K562 (cell line): ENCODE data around the gene CCDC106. TPM values are rescaled to one million over a fixed set of nuclear protein-coding genes. Genes with fewer than 3 reads are reported as not detected.

ENCODE experiments used
- ATAC-seq: fragments of 200-7000 bp; cut with Tn5 transposase; 3 replicates; pipeline ENCODE4 v1.9.1; 2020; ENCODE audit warnings: moderate library complexity
- BruUV-seq: library from RNA; stranded (reverse); fragments of 400-500 nt; replicated peaks from 2 replicates; lab custom pipeline; 2021; lab: Mats Ljungman, UMichigan
- CTCF ChIA-PET: fragments of 300-600 bp; formaldehyde crosslinking; extraction: SDS; loops from one replicate; lab custom pipeline; 2021; ENCODE audit warnings: low intra/inter-chr PET ratio; lab: Yijun Ruan, JAX
- POLR2A ChIA-PET: fragments of 300-600, 350-650 bp; sonication (Branson Sonifier 250); formaldehyde crosslinking; extraction: SDS; loops from one replicate; lab custom pipeline; 2021; ENCODE audit warnings: antibody characterized with exemption, inconsistent platforms; lab: Yijun Ruan, JAX
- DNase-seq, 4 experiments: peaks; one replicate each; pipeline versions ENCODE4 v3.0.0 to v3.0.0-alpha.2; 2011 to 2018; ENCODE audit warnings: low spot score in 3 of 4, mixed read lengths in 3 of 4; ENCODE audit errors: extremely low read depth in 1 of 4
- FAIRE-seq: peaks from 2 replicates; lab custom pipeline; 2011; peaks lifted over from hg19 to GRCh38; lab: Jason Lieb, UNC
- H2AFZ ChIP-seq: 2 replicates; pipeline ENCODE4 v1.6.0; 2011; ENCODE audit warnings: low read depth, low read length, control low read depth, inconsistent platforms
- H3K27ac ChIP-seq: fragments of 200-600 bp; 3 replicates; pipeline ENCODE4 v1.8.0; 2011; ENCODE audit warnings: low read depth, mild to moderate bottlenecking, control low read depth, inconsistent platforms, low read length, moderate library complexity, mixed read lengths; ENCODE audit errors: extremely low read depth
- H3K27me3 ChIP-seq, 2 experiments: fragments of 300-600 bp in 1 of 2; 2 replicates in 1 of 2; 3 replicates in 1 of 2; pipeline versions ENCODE4 v1.6.0 to v1.8.0; 2011; ENCODE audit warnings: inconsistent platforms in 2 of 2, low read length in 2 of 2, mild to moderate bottlenecking in 1 of 2, mixed read lengths in 1 of 2, moderate library complexity in 1 of 2; ENCODE audit not compliant: control insufficient read depth in 2 of 2, insufficient read depth in 2 of 2
- H3K36me3 ChIP-seq: fragments of 300-600 bp; 3 replicates; pipeline ENCODE4 v1.8.0; 2011; ENCODE audit warnings: mild to moderate bottlenecking, low read length, inconsistent platforms; ENCODE audit not compliant: control insufficient read depth, insufficient read depth
- H3K4me1 ChIP-seq, 2 experiments: fragments of 200-600 bp in 1 of 2; replicated peaks in 1 of 2; 2 replicates in 1 of 2; 3 replicates in 1 of 2; pipeline versions ENCODE4 v1.5.1 to v1.8.0; 2011; ENCODE audit warnings: inconsistent platforms in 2 of 2, low read length in 2 of 2, mild to moderate bottlenecking in 1 of 2, mixed read lengths in 1 of 2, moderate library complexity in 1 of 2; ENCODE audit not compliant: control insufficient read depth in 2 of 2, insufficient read depth in 2 of 2
- H3K4me2 ChIP-seq: 2 replicates; pipeline ENCODE4 v1.6.1; 2011; ENCODE audit warnings: low read length, control low read depth, inconsistent platforms, mixed read lengths; ENCODE audit not compliant: insufficient read depth
- H3K4me3 ChIP-seq: fragments of 200-600 bp; sonication (generic), shearing (Covaris generic); 2 replicates; pipeline ENCODE4 v1.5.1; 2016; ENCODE audit warnings: control low read depth, inconsistent platforms
- H3K79me2 ChIP-seq: fragments of 200-600 bp; 3 replicates; pipeline ENCODE4 v1.8.0; 2011; ENCODE audit warnings: low read length, inconsistent platforms; ENCODE audit not compliant: control insufficient read depth, insufficient read depth
- H3K9ac ChIP-seq, 2 experiments: 2 replicates each; pipeline versions ENCODE4 v1.6.0 to v1.6.1; 2011; ENCODE audit warnings: low read depth in 2 of 2, low read length in 2 of 2, control low read depth in 1 of 2, inconsistent platforms in 1 of 2, mild to moderate bottlenecking in 1 of 2, mixed read lengths in 1 of 2; ENCODE audit not compliant: insufficient read depth in 1 of 2
- H3K9me1 ChIP-seq: one replicate; pipeline ENCODE4 v1.6.0; 2011; ENCODE audit warnings: inconsistent platforms, mild to moderate bottlenecking, low read length, moderate library complexity; ENCODE audit not compliant: control insufficient read depth, insufficient read depth
- H3K9me3 ChIP-seq: replicated peaks from 2 replicates; pipeline ENCODE4 v1.5.1; 2011; ENCODE audit warnings: low read depth, low read length, inconsistent platforms; ENCODE audit not compliant: control insufficient read depth, insufficient read depth
- H4K20me1 ChIP-seq: replicated peaks from 2 replicates; pipeline ENCODE4 v1.6.1; 2011; ENCODE audit warnings: low read length, inconsistent platforms, mixed read lengths; ENCODE audit not compliant: control insufficient read depth, insufficient read depth
- HES1 ChIP-seq: fragments of 450-650 bp; IDR thresholded peaks from 2 replicates; pipeline ENCODE4 v1.6.1; 2016; ENCODE audit warnings: low read depth, mild to moderate bottlenecking, moderate library complexity
- POLR2G ChIP-seq: fragments of 200-400 bp; formaldehyde crosslinking; IDR thresholded peaks from 2 replicates; pipeline ENCODE4 v1.6.1; 2017; ENCODE audit warnings: low read depth, mild to moderate bottlenecking, antibody characterized with exemption, low read length, moderate library complexity
- RBFOX2 ChIP-seq: fragments of 200-400 bp; formaldehyde crosslinking; IDR thresholded peaks from 2 replicates; pipeline ENCODE4 v1.6.1; 2017; ENCODE audit warnings: low read depth, mild to moderate bottlenecking, low read length, moderate library complexity
- WGBS: fragments of 100-300 bp; shearing (Covaris generic); methylation state at CpG from one replicate; pipeline ENCODE4 v1.1.6; 2016; ENCODE audit warnings: low coverage, mixed read lengths; ENCODE audit not compliant: insufficient coverage; ENCODE audit errors: missing lambda C conversion rate; 5-methylcytosine and 5-hydroxymethylcytosine counted together
- in situ Hi-C: fragments of 300-500 bp; cut with MboI; formaldehyde crosslinking; loops from 4 replicates; pipeline ENCODE4 v1.15.0; 2018; ENCODE audit warnings: inconsistent platforms, mixed read lengths
- intact Hi-C: fragments of 100-400 bp; cut with micrococcal nuclease; formaldehyde crosslinking; loops from 2 replicates; pipeline ENCODE4 v1.14.2; 2022
- polyA plus RNA-seq, 8 experiments: library from polyadenylated mRNA; depleted of rRNA in 4 of 8; stranded (reverse) in 5 of 8; unstranded in 3 of 8; fragments of >200 nt; fragmentation: Nextera tagmentation in 2 of 8; fragmentation: Illumina TruSeq in 1 of 8; extraction: Ambion mirVana in 2 of 8; extraction: Trizol in 1 of 8; gene quantifications; 2 replicates each; pipeline versions ENCODE4 v1.2.1 to v1.2.3, GENCODE V29; 2011 to 2014; ENCODE audit warnings: inconsistent platforms in 1 of 8, missing spikeins in 1 of 8
- total RNA-seq, 7 experiments: library from RNA; depleted of rRNA in 6 of 7; stranded (reverse); fragments of >200 nt in 6 of 7; fragmentation: Illumina TruSeq in 2 of 7; extraction: Trizol in 2 of 7; gene quantifications; 2 replicates each; pipeline versions ENCODE4 v1.2.1 to v1.2.3, GENCODE V29; 2011 to 2021; ENCODE audit warnings: low replicate concordance in 1 of 7

CCDC106 gene
- total and polyA plus RNA-seq, 9 of the 15 experiments (the other 6 are each of a cell fraction or from before 2014, with no cell fraction given) = 0.10 to 27.5 (median 15.0) TPM; not detected in 1

- no peak overlapping the region for H3K9ac ChIP-seq
- ChIA-PET POLR2A (interaction anchor here (3.1 to 3.3 kb wide), 2 partner anchors 11 to 13 kb away, joined by 11 to 21 read pairs; partner anchors contain the start of gene U2AF2), CTCF (no interaction called here)
- intact Hi-C loops = no loop called here
- H3K79me2 ChIP-seq = peaks cover 85% of the 10 kb centered on the region
- no peak for ATAC-seq
- 78% methylated on average over 11 of the region's 11 CpGs for WGBS
- no peak overlapping the region for H3K4me2 ChIP-seq
- in situ Hi-C loops = no loop called here
- peak in 1 of 4 experiments; percentile 16 for DNase-seq
- no peak overlapping the region for H3K27ac ChIP-seq
- BruUV-seq = no TSS peak
- H3K4me1 ChIP-seq = peaks cover 14 to 30% of the 10 kb centered on the region in 2 experiments; a peak in 4 of 5 replicates
- H3K9me1 ChIP-seq = peaks cover 9% of the 10 kb centered on the region
- no peak overlapping the region for H2AFZ ChIP-seq
- no peak for TF ChIP-seq HES1
- TF ChIP-seq RBFOX2 = peak; percentile 16
- peak; percentile 41 for TF ChIP-seq POLR2G
- peaks cover 57% of the 10 kb centered on the region for H4K20me1 ChIP-seq
- H3K4me3 ChIP-seq = no peak overlapping the region
- H3K27me3 ChIP-seq = no peaks in the 10 kb centered on the region
- no peak for FAIRE-seq
- no peaks in the 10 kb centered on the region for H3K9me3 ChIP-seq
- peaks cover 95% of the 10 kb centered on the region for H3K36me3 ChIP-seq
Measured at GRCh38 chr19:55667958-55668357, 19.9 kb downstream of the CCDC106 start.
